Tibial artery (tissue), 4 donors: Measurements from ENCODE around the gene EXOC1.

ENCODE experiments used
- DNase-seq, 2 donors: peaks; one replicate each; pipeline ENCODE4 v3.0.0-alpha.2; 2019
- H3K27ac ChIP-seq, 2 donors: fragments of 200-600 bp; sonication (generic) in 1 of 2; 1 replicate in 1 of 2; 2 replicates in 1 of 2; pipeline ENCODE4 v1.5.1; 2018 to 2019; ENCODE audit warnings: mild to moderate bottlenecking in 1 of 2
- H3K27me3 ChIP-seq, 2 donors: fragments of 200-600 bp; sonication (generic) in 1 of 2; one replicate each; pipeline versions ENCODE4 v1.5.1 to v1.6.0; 2016 to 2019
- H3K36me3 ChIP-seq, 3 donors: fragments of 200-600 bp; sonication (generic) in 2 of 3; one replicate each; pipeline ENCODE4 v1.5.1; 2016 to 2019; ENCODE audit warnings: mild to moderate bottlenecking in 2 of 3
- H3K4me1 ChIP-seq, 4 donors: fragments of 200-600 bp; sonication (generic) in 2 of 4; 1 replicate in 3 of 4; 2 replicates in 1 of 4; pipeline ENCODE4 v1.5.1; 2016 to 2019
- H3K4me3 ChIP-seq, 2 donors: fragments of 200-600 bp; sonication (generic) in 1 of 2; 1 replicate in 1 of 2; 2 replicates in 1 of 2; pipeline ENCODE4 v1.5.1; 2018 to 2019; ENCODE audit warnings: mild to moderate bottlenecking in 2 of 2
- H3K9me3 ChIP-seq, 3 donors: fragments of 200-600 bp; sonication (generic) in 1 of 3; one replicate each; pipeline ENCODE4 v1.5.1; 2016 to 2019
- intact Hi-C: fragments of 100-400 bp; cut with DNase I; formaldehyde crosslinking; loops from one replicate; pipeline ENCODE4 v1.15.0; 2023; ENCODE audit warnings: low total_unique reads
- TF ChIP-seq, protein P1 (sequence below), 2 experiments: fragments of 200-600 bp in 1 of 2; fragments of 450-650 bp in 1 of 2; IDR thresholded peaks; one replicate each; pipeline ENCODE4 v1.5.1; 2017 to 2019; ENCODE audit warnings: antibody characterized with exemption in 2 of 2, mild to moderate bottlenecking in 1 of 2, moderate library complexity in 1 of 2

EXOC1 gene

DNA sequence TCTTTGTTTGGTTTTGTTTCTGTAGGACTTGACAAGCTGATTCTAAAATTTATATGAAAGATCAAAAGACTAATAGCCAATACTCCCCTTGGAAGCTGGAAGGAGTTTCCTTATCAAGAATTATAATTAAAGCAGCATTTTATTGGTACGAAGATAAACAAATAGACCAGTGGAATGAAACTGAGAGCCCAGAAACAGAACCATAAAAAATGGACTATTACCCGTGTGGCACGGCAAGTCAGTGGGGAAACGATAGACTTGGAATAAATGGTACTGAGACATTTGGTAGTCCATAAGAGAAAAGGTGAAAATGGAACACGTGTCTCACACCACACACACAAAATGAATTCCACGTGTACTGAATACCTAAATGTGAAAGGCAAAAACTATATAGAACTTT is 52.9 kb downstream of the EXOC1 start:
- Histone ChIP-seq H3K4me1 (peaks cover 0 to 5% (median 0%) of the 10 kb centered on the region in 4 donors), H3K27ac (no peak overlapping the region), H3K4me3 (no peak overlapping the region), H3K36me3 (peaks cover 13 to 38% (median 22%) of the 10 kb centered on the region in 3 donors), H3K9me3 (no peaks in the 10 kb centered on the region), H3K27me3 (no peaks in the 10 kb centered on the region)
- intact Hi-C loops = no loop called here
- no peak for DNase-seq
- TF ChIP-seq, protein P1, sequence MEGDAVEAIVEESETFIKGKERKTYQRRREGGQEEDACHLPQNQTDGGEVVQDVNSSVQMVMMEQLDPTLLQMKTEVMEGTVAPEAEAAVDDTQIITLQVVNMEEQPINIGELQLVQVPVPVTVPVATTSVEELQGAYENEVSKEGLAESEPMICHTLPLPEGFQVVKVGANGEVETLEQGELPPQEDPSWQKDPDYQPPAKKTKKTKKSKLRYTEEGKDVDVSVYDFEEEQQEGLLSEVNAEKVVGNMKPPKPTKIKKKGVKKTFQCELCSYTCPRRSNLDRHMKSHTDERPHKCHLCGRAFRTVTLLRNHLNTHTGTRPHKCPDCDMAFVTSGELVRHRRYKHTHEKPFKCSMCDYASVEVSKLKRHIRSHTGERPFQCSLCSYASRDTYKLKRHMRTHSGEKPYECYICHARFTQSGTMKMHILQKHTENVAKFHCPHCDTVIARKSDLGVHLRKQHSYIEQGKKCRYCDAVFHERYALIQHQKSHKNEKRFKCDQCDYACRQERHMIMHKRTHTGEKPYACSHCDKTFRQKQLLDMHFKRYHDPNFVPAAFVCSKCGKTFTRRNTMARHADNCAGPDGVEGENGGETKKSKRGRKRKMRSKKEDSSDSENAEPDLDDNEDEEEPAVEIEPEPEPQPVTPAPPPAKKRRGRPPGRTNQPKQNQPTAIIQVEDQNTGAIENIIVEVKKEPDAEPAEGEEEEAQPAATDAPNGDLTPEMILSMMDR (IDR thresholded peaks at IDR 0.05) = no peak

DNA sequence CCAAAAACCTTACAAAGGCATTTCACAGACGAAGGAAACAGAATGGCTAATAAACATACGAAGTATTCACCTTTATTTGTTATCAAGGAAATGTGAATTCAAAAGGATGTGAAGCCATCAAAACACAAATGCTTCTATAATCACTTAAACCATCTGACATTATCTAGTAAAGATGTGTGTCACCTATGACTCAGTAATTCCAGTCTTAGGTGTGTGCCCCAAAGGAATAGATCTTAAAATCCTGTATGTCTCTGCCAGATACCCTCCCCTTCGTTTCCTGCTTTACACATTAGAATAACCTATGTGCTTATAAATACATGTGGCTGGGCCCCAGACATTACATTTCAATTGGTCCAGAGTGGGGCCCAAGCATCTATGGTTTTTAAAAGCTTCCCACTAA is 53.5 kb downstream of the EXOC1 start:
- Histone ChIP-seq H3K9me3 (no peaks in the 10 kb centered on the region), H3K4me3 (no peak overlapping the region), H3K36me3 (peaks cover 13 to 35% (median 22%) of the 10 kb centered on the region in 3 donors), H3K27ac (no peak overlapping the region), H3K27me3 (no peaks in the 10 kb centered on the region), H3K4me1 (peaks cover 0 to 5% (median 0%) of the 10 kb centered on the region in 4 donors)
- intact Hi-C loops = no loop called here
- DNase-seq = no peak
- TF ChIP-seq, protein P1 (IDR thresholded peaks at IDR 0.05) = no peak

DNA sequence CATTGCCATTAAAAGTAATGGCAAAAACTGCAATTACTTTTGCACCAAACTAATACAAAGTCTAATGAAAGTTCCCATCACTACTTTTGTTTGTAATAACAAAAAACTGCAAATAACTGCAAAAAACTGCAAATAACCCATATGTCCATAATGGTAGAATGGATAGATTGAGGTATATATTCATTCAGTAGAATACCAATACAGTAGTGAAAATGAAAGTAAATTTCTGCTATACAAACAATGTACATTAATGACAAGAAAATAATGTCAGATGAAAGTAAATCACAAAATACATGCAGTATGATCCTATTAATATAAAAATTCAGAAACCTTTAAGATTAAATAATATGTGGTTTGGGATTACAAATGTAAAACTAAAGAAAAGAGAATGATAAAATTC is 54.0 kb downstream of the EXOC1 start:
- peaks cover 13 to 30% (median 19%) of the 10 kb centered on the region in 3 donors for H3K36me3 ChIP-seq
- no peak overlapping the region for H3K27ac ChIP-seq
- H3K27me3 ChIP-seq = no peaks in the 10 kb centered on the region
- peaks cover 0 to 5% (median 0%) of the 10 kb centered on the region in 4 donors for H3K4me1 ChIP-seq
- intact Hi-C loops = no loop called here
- H3K4me3 ChIP-seq = no peak overlapping the region
- no peaks in the 10 kb centered on the region for H3K9me3 ChIP-seq
- TF ChIP-seq, protein P1 (IDR thresholded peaks at IDR 0.05) = no peak
- no peak for DNase-seq

DNA sequence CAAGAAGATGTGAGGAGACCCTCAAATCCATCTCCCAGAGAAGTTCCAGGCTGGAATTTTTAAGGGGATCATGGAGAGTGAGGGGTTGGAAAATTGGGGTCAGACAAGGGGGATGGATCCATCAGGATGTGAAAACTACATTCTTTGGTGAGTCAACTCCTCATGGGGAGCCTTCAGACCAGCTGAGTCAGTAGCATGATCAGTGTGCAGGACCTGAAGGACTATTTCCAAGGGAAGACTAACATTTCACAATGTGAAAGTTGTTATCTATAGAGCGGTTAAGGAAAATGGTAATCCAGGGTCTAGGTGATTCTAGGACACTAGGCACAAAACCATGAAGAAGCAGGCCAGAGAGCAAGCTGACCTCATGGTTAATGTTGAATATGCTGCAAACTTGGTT is 56.7 kb downstream of the EXOC1 start:
- Histone ChIP-seq H3K27me3 (no peaks in the 10 kb centered on the region), H3K27ac (no peak overlapping the region), H3K36me3 (peaks cover under 1 to 8% (median 6%) of the 10 kb centered on the region in 3 donors), H3K9me3 (no peaks in the 10 kb centered on the region), H3K4me3 (no peak overlapping the region), H3K4me1 (peaks cover 0 to 5% (median 0%) of the 10 kb centered on the region in 4 donors)
- DNase-seq = no peak
- intact Hi-C loops = no loop called here
- TF ChIP-seq, protein P1 (IDR thresholded peaks at IDR 0.05) = no peak

DNA sequence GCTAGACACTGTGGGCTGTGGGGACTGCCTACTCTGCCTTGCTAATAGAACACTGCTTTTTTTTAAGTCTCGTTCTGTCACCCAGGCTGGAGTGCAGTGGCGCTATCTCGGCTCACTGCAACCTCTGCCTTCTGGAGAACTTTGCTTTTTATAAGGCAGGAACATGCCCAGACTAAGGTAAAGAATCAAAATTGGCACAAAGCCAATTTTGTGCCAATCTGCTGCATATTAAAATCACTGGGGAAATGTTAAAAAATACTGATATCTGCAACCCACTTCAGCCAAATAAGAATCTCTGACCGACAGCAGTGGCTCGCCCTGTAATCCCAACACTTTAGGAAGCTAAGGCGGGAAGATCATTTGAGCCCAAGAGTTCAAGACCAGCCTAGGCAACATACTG is 58.8 kb downstream of the EXOC1 start:
- DNase-seq = no peak
- Histone ChIP-seq H3K27ac (no peak overlapping the region), H3K27me3 (no peaks in the 10 kb centered on the region), H3K36me3 (no peaks in the 10 kb centered on the region), H3K9me3 (no peaks in the 10 kb centered on the region), H3K4me3 (no peak overlapping the region), H3K4me1 (peaks cover 0 to 3% (median 0%) of the 10 kb centered on the region in 4 donors)
- intact Hi-C loops = no loop called here
- TF ChIP-seq, protein P1 (IDR thresholded peaks at IDR 0.05) = no peak

DNA sequence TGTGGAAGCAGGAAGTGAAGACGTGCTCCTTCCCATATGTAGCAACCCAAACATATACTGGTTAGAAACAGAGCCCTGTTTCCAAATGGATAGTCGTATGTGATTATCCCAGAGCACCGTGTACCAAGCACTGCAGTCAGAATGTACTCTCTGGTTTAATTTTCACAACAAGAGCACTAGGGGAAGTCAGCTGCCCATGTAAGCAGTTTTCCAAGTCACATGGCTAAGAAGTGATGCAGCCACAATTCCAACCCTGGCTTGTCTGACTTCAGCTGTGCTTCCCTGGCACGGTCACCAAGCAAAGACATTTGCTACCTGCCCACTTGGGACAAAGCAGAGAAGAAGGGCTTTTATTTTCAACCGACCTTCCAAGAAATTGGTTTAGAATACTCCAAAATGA is 67.1 kb downstream of the EXOC1 start:
- H3K36me3 ChIP-seq = no peaks in the 10 kb centered on the region
- DNase-seq = no peak
- H3K4me1 ChIP-seq = no peaks in the 10 kb centered on the region
- intact Hi-C loops = no loop called here
- no peak overlapping the region for H3K27ac ChIP-seq
- TF ChIP-seq, protein P1 (IDR thresholded peaks at IDR 0.05) = no peak
- H3K27me3 ChIP-seq = no peaks in the 10 kb centered on the region
- no peaks in the 10 kb centered on the region for H3K9me3 ChIP-seq
- no peak overlapping the region for H3K4me3 ChIP-seq
